HS-27A (cell line): ENCODE measurements around the gene LTK.
"Not testable (repeated sequence)": the region's sequence is repeated elsewhere in the genome, so short reads cannot be mapped to it uniquely, and the experiment has no call there.

Experiments used
- DNase-seq: peaks from one replicate; pipeline ENCODE4 v3.0.0-alpha.2; 2012; ENCODE audit warnings: low read depth, missing footprints

LTK gene

DNA sequence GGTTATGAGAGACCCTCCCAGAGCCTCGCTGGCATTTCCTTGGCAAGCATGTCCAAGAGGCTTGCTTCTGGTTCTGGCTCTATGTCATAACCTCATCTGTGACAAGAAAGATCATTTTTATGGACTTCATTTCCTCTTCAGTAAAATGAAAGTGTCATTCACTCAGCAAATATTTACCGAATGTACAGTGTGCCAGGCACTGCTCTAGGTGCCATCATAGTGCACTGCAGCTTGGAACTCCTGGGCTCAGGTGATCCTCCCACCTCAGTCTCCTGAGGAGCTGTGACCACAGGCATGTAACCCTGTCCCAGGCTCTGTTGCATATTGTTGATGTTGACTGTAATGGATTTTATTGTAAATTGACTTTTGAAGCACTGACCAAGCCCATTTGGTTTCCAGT, 38.7 kb downstream of the LTK start:
- no peak for DNase-seq

DNA sequence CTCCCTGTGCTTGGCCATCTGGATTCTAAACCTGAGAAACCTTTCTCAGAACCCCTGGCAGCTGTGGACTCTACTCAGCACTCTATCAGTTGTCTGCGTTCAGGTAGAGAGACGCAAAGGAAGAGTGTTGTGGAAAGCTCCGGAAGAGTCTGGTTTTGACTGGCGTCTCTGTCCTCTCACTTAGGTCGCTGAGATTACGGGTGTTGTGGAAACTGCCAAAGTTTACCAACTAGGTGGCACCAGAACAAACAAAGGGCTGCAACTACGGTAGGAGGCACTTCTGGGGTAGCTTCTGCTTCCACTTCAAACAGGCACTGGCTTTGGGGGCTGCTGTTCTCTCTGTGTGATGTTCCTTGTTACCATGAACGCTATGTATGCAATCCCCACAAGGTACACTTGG, 39.2 kb downstream of the LTK start:
- DNase-seq = no peak

DNA sequence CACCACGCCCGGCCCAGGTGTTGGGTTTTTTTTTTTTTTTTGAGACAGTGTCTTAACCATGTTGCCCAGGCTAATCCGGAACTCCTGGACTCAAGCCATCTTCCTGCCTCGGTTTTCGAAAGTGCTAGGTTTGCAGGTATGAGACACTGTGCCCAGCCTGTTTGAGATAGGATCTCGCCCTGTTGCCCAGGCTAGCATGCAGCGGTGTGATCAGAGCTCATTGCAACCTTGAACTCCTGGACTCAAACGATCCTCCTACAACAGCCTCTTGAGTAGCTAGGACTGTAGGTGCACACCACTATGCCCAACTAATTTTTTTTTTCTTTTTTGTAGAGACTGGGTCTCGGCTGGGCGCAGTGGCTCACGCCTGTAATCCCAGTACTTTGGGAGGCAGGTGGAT, 40.2 kb downstream of the LTK start:
- no peak for DNase-seq

DNA sequence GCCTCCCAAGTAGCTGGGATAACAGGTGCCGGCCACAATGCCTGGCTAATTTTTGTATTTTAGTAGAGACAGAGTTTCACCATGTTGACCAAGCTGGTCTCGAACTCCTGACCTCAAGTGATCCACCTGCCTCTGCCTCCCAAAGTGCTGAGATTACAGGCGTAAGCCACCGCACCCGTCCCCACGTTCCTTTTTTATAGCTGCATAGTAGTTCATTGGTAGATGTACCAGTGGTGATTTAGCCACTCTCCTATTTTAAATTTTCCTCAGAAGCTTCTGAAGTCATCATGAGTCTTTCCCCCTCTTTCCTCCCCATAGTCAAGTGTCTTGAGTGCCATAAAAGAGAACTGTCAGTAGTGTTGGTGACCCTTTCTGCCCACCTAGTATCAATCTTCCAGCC, 44.0 kb downstream of the LTK start:
- not testable (repeated sequence) for DNase-seq

DNA sequence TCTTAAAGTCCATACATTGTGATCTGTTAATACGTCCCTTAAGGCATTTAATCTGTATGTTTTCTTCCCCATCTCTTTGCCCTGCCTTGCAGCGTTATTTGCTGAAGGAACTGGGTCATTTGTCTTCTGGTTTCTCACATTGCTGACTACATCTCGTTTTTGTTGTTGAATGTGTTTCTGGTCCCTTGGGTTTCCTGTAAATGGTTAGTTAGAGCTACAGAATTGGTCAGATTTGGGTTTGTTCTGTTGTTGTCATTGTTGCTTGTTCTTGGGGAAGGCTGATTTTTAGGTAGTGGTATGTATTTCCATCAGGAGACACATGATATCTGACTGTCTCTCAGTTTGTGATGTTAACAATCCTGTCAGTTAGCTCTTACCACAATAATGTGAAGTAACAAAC, 46.9 kb downstream of the LTK start:
- DNase-seq = no peak

DNA sequence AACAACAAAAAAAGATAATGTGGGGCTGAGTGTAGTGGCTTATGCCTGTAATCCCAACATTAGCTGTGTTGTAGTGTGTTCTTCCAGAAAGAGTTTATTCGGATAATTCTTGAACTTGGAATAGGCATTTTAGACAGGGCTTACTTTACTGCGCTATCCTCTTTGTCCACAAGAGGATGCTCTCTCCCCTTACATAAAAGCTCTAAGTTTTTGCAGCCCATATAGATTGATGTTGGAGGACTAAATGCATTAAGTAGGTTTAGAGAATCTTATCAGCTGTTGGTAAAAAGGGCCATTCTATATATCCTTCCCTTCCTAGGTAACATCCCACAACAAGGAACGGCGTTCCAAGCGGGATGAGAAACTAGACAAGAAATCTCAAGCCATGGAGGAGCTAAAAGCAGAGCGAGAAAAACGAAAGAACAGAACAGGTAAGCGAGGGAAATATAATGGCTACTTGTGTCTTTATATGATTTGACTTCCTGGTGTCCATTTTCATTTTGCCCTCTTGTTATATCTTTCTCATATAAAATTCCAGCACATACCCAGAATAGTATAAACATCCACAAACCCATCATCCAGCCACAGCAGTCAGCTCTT, 47.7 kb downstream of the LTK start:
- peak; percentile 19 for DNase-seq

DNA sequence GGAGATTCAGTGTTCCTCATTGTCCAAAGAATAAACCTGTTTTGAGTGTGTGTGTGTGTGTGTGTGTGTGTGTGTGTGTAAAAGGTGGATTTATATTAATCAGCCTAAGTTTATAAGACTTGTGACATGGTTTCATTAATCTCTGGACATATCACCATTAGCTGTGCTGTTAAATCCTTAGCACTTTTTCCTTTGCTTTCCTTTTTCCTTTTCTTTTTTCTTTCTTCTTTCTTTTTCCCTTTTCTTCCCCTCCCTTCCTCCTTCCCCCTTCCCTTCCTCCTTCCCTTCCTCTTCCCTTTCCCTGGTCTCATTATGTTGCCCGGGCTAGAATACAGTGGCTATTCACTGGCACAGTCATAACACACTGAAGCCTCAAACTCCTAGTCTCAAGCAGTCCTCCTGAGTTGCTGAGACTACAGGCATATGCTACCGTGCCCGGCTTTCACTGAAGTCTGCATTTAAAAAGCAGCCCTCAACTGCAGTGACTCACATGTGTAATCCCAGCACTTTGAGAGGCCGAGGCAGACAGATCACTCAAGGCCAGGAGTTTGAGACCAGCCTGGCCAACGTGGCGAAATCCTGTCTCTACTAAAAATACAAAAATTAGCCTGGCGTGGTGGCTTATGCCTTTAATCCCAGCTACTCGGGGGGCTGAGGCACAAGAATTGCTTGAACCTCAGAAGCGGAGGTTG, 48.6 kb downstream of the LTK start:
- no peak for DNase-seq

DNA sequence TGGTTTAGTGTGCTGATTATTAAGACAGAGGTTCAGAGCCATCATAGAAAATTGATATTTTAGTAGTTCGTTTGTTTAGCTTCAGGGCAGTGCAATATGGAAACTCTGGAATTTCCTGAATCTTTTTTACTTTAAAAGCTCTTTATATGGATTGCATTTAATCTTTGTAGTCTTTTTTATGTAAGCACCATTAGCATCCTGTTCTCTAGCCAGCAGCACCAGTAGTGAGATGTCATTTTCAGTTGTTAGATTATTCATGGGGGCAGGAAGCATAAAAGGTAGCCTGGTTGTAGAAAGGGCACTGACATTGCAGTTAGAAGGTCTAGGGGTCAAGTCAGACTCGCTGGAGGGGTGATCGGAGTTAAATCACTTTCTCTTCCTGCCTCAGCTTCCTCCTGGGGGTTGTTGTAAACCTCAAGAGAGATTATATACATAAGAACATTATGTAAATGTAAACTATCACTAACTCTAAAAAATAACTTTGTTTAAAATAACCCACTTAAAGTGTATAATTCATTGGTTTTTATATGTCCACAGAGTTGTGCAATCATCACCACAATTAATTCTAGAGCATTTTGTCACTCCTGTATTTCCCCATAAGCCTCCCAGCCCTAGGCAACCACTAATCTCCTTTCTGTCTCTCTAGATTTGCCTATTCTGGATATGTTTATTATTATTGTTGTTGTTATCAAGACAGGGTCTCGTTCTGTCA, 51.4 kb downstream of the LTK start:
- DNase-seq = no peak
